HG03469 (cell line): ENCODE results near the gene CHTOP.

Source experiments
- ATAC-seq: cut with Tn5 transposase; IDR thresholded peaks from one replicate; pipeline ENCODE4 v1.9.1; 2021; ENCODE audit warnings: mild to moderate bottlenecking, moderate library complexity, moderate number of reproducible peaks; ENCODE audit not compliant: unreplicated experiment

CHTOP gene

GRCh38 chr1:153683854-153684253 lies 50.0 kb downstream of the CHTOP start:
- ATAC-seq: no peak

GRCh38 chr1:153684892-153685291 lies 51.0 kb downstream of the CHTOP start:
- no peak for ATAC-seq

- ATAC-seq: no peak
Measured at GRCh38 chr1:153685544-153686340, 51.9 kb downstream of the CHTOP start.

- no peak for ATAC-seq
Measured at GRCh38 chr1:153687346-153688125, 53.7 kb downstream of the CHTOP start.

- no peak for ATAC-seq
Measured at GRCh38 chr1:153688276-153688675, 54.4 kb downstream of the CHTOP start.

GRCh38 chr1:153688736-153689328 lies 55.0 kb downstream of the CHTOP start:
- no peak for ATAC-seq

GRCh38 chr1:153693466-153693865 lies 59.6 kb downstream of the CHTOP start:
- no peak for ATAC-seq
